Measurements from ENCODE around the gene RIPOR2. TPM values are rescaled to one million over a fixed set of nuclear protein-coding genes. Genes with fewer than 3 reads are reported as not detected.
A peak's percentile ranks its signal among the peaks of the same experiment; 100 is the strongest.

RIPOR2 gene
- total RNA-seq, 1 donor from 2014 or later: 49.0 TPM

DNA sequence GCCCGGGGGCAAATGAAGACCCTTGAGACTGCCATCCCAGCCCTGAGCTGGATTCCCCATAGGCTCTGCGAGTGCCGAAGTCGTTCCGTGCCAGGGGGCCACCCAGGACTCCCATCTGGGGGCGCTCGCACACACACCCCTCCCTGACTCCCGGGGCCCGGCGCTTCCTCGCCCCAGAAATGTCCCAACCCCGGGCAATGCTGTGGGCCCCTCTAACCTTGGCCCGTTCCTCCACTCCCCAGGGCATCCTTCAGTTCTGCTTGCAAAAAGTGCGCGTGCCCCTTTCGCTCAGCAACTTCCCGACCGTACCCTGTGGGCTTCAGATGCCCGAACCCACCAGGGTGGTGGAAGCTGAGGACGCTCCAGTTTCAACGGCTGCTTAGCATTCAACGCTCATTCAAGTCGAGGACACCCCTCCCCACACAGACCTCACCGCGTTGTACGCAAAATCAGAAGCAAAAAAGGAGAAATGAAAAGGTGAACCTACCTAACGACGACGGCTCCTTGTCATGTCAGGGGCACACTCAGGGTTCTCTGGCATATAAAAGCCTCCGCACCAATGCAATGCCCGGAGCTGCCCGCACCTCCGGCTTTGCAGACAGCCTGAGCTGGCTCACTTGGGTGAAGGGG, 25.3 kb downstream of the RIPOR2 start:
- TF ChIP-seq, protein P1, sequence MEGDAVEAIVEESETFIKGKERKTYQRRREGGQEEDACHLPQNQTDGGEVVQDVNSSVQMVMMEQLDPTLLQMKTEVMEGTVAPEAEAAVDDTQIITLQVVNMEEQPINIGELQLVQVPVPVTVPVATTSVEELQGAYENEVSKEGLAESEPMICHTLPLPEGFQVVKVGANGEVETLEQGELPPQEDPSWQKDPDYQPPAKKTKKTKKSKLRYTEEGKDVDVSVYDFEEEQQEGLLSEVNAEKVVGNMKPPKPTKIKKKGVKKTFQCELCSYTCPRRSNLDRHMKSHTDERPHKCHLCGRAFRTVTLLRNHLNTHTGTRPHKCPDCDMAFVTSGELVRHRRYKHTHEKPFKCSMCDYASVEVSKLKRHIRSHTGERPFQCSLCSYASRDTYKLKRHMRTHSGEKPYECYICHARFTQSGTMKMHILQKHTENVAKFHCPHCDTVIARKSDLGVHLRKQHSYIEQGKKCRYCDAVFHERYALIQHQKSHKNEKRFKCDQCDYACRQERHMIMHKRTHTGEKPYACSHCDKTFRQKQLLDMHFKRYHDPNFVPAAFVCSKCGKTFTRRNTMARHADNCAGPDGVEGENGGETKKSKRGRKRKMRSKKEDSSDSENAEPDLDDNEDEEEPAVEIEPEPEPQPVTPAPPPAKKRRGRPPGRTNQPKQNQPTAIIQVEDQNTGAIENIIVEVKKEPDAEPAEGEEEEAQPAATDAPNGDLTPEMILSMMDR (IDR thresholded peaks at IDR 0.05): peak in 1 of 3 experiments; percentile 9
- Histone ChIP-seq H3K4me3 (peak overlapping the region; percentile 48 to 73), H3K9me3 (no peaks in the 10 kb centered on the region), H3K36me3 (no peaks in the 10 kb centered on the region), H3K27me3 (no peaks in the 10 kb centered on the region), H3K4me1 (peaks cover 0 to 5% of the 10 kb centered on the region in 2 donors), H3K27ac (peak overlapping the region in 1 of 2 donors; percentile 53)
- DNase-seq (ENCODE audit: low spot score in 2 of 2): no peak
- intact Hi-C loops (cut with DNase I): no loop called here

DNA sequence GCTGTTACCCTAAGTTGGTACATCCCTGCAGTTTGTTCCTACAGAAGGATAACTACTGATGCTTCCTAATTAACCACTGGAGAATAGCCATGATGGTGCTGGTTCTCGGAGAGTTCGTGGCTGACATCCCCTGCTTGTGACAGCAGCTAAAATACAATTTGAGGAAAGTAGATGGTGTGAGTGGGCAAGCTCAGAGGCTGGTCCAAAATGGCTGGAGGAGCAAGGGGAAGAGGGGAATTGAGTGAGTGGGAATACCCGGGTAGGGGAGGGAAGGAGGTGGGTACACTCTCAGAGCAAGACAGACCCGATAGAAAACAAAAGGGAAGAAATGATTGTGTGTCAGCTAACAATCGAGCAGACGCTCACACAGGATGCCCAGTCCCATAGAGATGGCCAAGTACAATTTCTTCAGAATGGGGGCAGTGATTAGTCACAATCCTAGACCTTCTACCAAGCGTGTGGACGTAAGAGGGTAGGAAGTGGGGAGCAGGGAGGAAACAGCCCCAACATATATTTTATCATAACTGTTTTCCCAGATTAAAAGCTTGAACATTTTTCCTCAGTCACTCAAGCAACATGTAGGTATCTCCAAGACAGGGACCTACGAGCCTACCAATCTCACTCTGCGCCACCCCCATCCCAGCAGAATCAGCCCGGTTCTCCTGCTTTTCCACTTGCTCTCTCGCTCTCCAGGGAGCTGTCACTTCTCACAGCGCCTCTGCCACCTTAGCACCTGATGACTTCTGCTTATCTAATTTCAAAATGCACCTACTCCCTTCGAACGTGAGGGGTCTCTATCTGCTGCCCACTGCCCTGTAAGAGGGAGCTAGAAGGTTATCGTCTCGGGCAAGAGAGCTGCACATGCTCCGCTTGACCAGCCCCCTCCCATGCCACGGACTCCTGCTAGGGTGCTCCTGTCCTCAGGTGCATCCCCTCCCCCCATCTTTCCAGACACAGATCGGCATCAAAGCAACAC, 26.2 kb downstream of the RIPOR2 start:
- DNase-seq (ENCODE audit: low spot score in 2 of 2): no peak
- intact Hi-C loops (cut with DNase I): no loop called here
- Histone ChIP-seq H3K4me3 (peak overlapping the region; percentile 48 to 73), H3K27me3 (no peaks in the 10 kb centered on the region), H3K4me1 (peaks cover 0 to 5% of the 10 kb centered on the region in 2 donors), H3K9me3 (no peaks in the 10 kb centered on the region), H3K36me3 (no peaks in the 10 kb centered on the region), H3K27ac (peak overlapping the region; percentile 17 to 53)
- TF ChIP-seq, protein P1 (IDR thresholded peaks at IDR 0.05): no peak

DNA sequence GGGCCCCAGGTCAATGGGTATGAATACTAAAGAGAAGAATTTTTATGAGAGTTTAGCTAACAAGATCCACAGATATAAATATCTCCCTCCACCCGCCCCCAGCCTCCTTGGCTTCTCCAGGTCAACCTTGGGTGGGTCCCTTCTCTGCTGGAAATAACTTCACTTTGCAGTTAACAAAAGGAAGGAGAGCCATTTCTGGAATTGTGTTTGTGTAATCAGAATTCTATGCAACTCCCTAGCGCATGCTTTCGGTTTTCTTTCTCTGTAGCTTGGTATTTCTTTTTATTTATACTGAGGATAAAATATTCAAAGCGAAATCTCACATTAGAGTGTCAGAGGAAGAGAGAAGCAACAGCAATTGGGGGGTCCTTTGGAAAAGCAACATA, 27.1 kb downstream of the RIPOR2 start:
- no peaks in the 10 kb centered on the region for H3K36me3 ChIP-seq
- DNase-seq (ENCODE audit: low spot score in 2 of 2): no peak
- H3K4me3 ChIP-seq: no peak overlapping the region
- H3K27me3 ChIP-seq: no peaks in the 10 kb centered on the region
- TF ChIP-seq, protein P1 (IDR thresholded peaks at IDR 0.05): no peak
- no peaks in the 10 kb centered on the region for H3K9me3 ChIP-seq
- intact Hi-C loops (cut with DNase I): no loop called here
- H3K4me1 ChIP-seq: peaks cover 0 to 5% of the 10 kb centered on the region in 2 donors
- peak overlapping the region; percentile 9 to 17 for H3K27ac ChIP-seq

DNA sequence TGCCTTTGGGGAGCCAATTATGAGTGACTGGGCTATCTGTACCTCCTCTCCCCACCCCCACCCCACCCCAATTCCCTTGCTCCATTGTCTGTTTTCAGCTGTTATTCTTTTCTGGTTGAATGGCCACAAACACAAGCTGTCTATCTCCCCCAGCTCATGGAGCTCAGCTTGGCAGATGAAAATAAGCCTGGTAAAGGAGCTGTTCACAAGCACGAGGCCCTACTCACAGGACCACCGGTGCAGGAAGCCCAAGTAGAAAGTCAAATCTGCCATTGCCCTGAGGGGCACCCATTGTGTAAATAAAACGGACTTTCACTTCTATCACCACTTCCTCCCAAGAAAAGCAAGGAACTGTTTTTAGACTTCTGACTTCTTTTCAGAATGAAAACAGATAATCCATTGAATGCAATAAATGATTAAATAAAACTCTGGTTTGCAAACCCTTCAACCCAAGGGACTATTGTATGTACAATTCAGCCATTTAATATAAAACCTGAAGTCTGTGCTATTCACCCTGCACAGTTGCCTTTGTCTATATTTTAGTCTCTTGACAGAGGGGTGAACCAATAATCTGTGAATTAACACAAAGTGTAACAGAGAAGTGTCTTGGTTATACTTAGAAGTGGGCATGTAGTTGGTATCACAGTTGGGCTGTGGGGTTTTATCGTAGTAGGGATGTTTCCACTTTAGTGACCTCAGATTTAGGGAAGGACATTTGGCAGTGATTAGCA, 27.7 kb downstream of the RIPOR2 start:
- H3K9me3 ChIP-seq: no peaks in the 10 kb centered on the region
- TF ChIP-seq, protein P1 (IDR thresholded peaks at IDR 0.05): no peak
- no peak overlapping the region for H3K4me3 ChIP-seq
- H3K4me1 ChIP-seq: peaks cover 0 to 5% of the 10 kb centered on the region in 2 donors
- H3K36me3 ChIP-seq: no peaks in the 10 kb centered on the region
- no peaks in the 10 kb centered on the region for H3K27me3 ChIP-seq
- intact Hi-C loops (cut with DNase I): no loop called here
- DNase-seq (ENCODE audit: low spot score in 2 of 2): no peak
- H3K27ac ChIP-seq: peak overlapping the region; percentile 9 to 16

DNA sequence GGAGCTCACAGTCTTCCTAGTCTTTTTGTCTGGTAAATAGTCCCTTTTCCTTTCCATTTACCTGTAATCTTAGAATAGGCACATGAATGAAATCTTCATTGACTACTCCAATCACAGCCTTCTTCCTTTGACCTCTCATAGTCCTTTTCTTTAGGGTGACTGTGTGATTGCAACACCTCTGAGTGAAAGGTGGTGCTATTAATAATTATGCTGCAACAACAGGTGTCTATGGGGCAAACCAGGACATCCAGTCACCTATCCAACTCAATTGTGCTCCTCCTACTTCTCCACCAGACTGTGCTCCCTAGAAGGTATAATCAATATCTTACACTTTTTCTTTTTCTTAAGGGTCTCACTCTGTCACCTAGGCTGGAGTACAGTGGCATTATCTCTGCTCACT, 29.4 kb downstream of the RIPOR2 start:
- H3K4me3 ChIP-seq: no peak overlapping the region
- H3K4me1 ChIP-seq: no peaks in the 10 kb centered on the region
- no peak for DNase-seq (ENCODE audit: low spot score in 2 of 2)
- no peak overlapping the region for H3K27ac ChIP-seq
- H3K36me3 ChIP-seq: no peaks in the 10 kb centered on the region
- intact Hi-C loops (cut with DNase I): no loop called here
- no peaks in the 10 kb centered on the region for H3K9me3 ChIP-seq
- H3K27me3 ChIP-seq: no peaks in the 10 kb centered on the region
- TF ChIP-seq, protein P1 (IDR thresholded peaks at IDR 0.05): no peak

Measured in ascending aorta (tissue), 2 donors.